ENCODE results near the gene KIRREL2. TPM values are rescaled to one million over a fixed set of nuclear protein-coding genes. Genes with fewer than 3 reads are reported as not detected.

The KIRREL2 gene
- total RNA-seq, 5 donors from 2014 or later (not counting 1 experiment from before 2014, with no cell fraction given): 0.16 to 0.28 (median 0.25) TPM

DNA sequence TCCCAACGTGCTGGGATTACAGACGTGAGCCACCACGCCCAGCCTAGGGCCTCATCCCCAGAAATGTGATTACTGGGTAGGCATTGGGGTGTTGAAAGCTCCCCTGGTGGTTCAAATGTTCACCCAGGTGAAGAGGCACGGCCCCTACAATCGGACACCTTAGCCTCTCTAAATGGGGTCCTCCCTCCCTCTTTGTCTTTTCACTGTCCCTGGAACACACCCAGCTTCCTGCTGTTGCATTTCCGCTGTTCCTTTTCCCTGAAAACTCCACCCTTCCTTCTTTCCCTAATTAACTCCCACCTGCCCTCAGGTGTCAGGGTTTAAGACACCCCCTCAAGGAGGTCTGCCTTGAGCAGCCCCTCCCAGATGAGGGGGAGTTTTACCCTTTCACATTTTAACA, 40.4 kb upstream of the KIRREL2 start:
- Histone ChIP-seq H3K4me1 (ENCODE audit: control insufficient read depth in 1 of 2, extremely low read depth in 1 of 2, insufficient read depth in 2 of 2, low read length in 2 of 2) (no peaks in the 10 kb centered on the region), H3K9me3 (no peaks in the 10 kb centered on the region), H3K36me3 (ENCODE audit: control insufficient read depth in 2 of 2, extremely low read depth in 1 of 2, insufficient read depth in 1 of 2, low read length in 1 of 2) (no peaks in the 10 kb centered on the region), H3K27me3 (replicated peaks in 1 of 2; ENCODE audit: control insufficient read depth in 2 of 2, extremely low read depth in 1 of 2, insufficient read depth in 2 of 2, low read length in 1 of 2) (peaks cover 2 to 42% of the 10 kb centered on the region in 2 experiments), H3K27ac (ENCODE audit: low read length) (no peak overlapping the region), H3K4me3 (ENCODE audit: control insufficient read depth in 1 of 2, extremely low read depth in 1 of 2, low read length in 1 of 2) (no peak overlapping the region)
- 30% methylated on average over 2 of the region's 6 CpGs for WGBS (ENCODE audit: insufficient coverage)
- no peak for DNase-seq
- no peak for ATAC-seq (replicated peaks in 1 of 4)
- Mint-ChIP-seq H3K36me3 (no peaks in the 10 kb centered on the region), H3K4me3 (no peak overlapping the region), H3K27ac (peak overlapping the region in 1 of 2 donors; percentile 6), H3K27me3 (peaks cover 22 to 30% of the 10 kb centered on the region in 2 donors), H3K4me1 (no peaks in the 10 kb centered on the region), H3K9me3 (no peaks in the 10 kb centered on the region)
- ChIA-PET POLR2A (no interaction called here), CTCF (no interaction called here)

DNA sequence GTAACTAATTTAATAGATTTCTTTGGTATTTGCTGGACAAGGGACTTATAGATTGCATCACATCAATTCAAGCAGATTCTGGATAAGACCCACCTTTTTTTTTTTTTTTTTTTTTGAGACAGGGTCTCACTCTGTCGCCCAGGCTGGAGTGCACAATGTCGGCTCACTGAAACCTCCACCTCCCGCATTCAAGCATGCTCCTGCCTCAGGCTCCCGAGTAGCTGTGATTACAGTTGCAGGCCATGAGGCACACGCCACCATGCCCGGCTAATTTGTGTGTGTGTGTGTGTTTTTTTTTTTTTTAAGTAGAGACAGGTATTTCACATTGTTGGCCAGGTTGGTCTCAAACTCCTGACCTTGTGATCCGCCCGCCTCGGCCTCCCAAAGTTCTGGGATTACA, 39.9 kb upstream of the KIRREL2 start:
- Histone ChIP-seq H3K4me1 (ENCODE audit: control insufficient read depth in 1 of 2, extremely low read depth in 1 of 2, insufficient read depth in 2 of 2, low read length in 2 of 2) (no peaks in the 10 kb centered on the region), H3K9me3 (no peaks in the 10 kb centered on the region), H3K27me3 (replicated peaks in 1 of 2; ENCODE audit: control insufficient read depth in 2 of 2, extremely low read depth in 1 of 2, insufficient read depth in 2 of 2, low read length in 1 of 2) (peaks cover 2 to 47% of the 10 kb centered on the region in 2 experiments), H3K4me3 (ENCODE audit: control insufficient read depth in 1 of 2, extremely low read depth in 1 of 2, low read length in 1 of 2) (no peak overlapping the region), H3K36me3 (ENCODE audit: control insufficient read depth in 2 of 2, extremely low read depth in 1 of 2, insufficient read depth in 1 of 2, low read length in 1 of 2) (no peaks in the 10 kb centered on the region), H3K27ac (ENCODE audit: low read length) (no peak overlapping the region)
- H3K4me3 Mint-ChIP-seq: no peak overlapping the region
- WGBS (ENCODE audit: insufficient coverage): 89% methylated on average over 3 of the region's 9 CpGs
- no peaks in the 10 kb centered on the region for H3K36me3 Mint-ChIP-seq
- H3K27ac Mint-ChIP-seq: no peak overlapping the region
- CTCF ChIA-PET: no interaction called here
- DNase-seq (no peak), ATAC-seq (replicated peaks in 1 of 4) (no peak)
- POLR2A ChIA-PET: no interaction called here
- no peaks in the 10 kb centered on the region for H3K4me1 Mint-ChIP-seq
- no peaks in the 10 kb centered on the region for H3K9me3 Mint-ChIP-seq
- peaks cover 22 to 25% of the 10 kb centered on the region in 2 donors for H3K27me3 Mint-ChIP-seq

DNA sequence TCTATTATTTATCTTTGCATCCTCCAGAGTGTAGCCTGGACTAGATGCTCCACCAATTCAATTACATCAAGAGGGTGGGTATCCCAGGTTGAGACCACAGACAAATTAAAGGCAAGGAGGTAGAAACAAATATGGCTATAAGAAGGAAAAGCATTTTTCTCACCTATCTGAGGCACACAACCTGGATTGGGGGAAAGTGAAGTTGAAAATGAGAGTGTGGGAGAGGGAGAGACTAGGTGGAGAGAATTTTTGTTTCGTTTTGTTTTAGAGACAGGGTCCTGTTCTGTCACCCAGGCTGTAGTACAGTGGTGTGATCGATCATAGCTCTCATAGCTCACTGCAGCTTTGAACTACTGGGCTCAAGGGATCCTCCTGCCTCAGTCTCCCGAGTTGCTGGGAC, 38.3 kb upstream of the KIRREL2 start:
- no peaks in the 10 kb centered on the region for H3K4me1 Mint-ChIP-seq
- H3K27ac ChIP-seq (ENCODE audit: low read length): no peak overlapping the region
- H3K36me3 Mint-ChIP-seq: no peaks in the 10 kb centered on the region
- H3K4me1 ChIP-seq (ENCODE audit: control insufficient read depth in 1 of 2, extremely low read depth in 1 of 2, insufficient read depth in 2 of 2, low read length in 2 of 2): no peaks in the 10 kb centered on the region
- H3K9me3 ChIP-seq: no peaks in the 10 kb centered on the region
- ChIA-PET POLR2A (no interaction called here), CTCF (interaction anchor here in 1 of 2 donors (0.6 to 0.7 kb wide), 2 partner anchors 25 to 134 kb away, joined by 3 read pairs; no protein-coding TSS in a partner anchor)
- peaks cover 23 to 32% of the 10 kb centered on the region in 2 donors for H3K27me3 Mint-ChIP-seq
- no peaks in the 10 kb centered on the region for H3K36me3 ChIP-seq (ENCODE audit: control insufficient read depth in 2 of 2, extremely low read depth in 1 of 2, insufficient read depth in 1 of 2, low read length in 1 of 2)
- H3K9me3 Mint-ChIP-seq: no peaks in the 10 kb centered on the region
- no peak for ATAC-seq (replicated peaks in 1 of 4)
- DNase-seq: no peak
- peaks cover 2 to 43% of the 10 kb centered on the region in 2 experiments for H3K27me3 ChIP-seq (replicated peaks in 1 of 2; ENCODE audit: control insufficient read depth in 2 of 2, extremely low read depth in 1 of 2, insufficient read depth in 2 of 2, low read length in 1 of 2)
- H3K4me3 Mint-ChIP-seq: no peak overlapping the region
- no peak overlapping the region for H3K4me3 ChIP-seq (ENCODE audit: control insufficient read depth in 1 of 2, extremely low read depth in 1 of 2, low read length in 1 of 2)
- no peak overlapping the region for H3K27ac Mint-ChIP-seq
- 39% methylated on average over 3 of the region's 3 CpGs for WGBS (ENCODE audit: insufficient coverage)

DNA sequence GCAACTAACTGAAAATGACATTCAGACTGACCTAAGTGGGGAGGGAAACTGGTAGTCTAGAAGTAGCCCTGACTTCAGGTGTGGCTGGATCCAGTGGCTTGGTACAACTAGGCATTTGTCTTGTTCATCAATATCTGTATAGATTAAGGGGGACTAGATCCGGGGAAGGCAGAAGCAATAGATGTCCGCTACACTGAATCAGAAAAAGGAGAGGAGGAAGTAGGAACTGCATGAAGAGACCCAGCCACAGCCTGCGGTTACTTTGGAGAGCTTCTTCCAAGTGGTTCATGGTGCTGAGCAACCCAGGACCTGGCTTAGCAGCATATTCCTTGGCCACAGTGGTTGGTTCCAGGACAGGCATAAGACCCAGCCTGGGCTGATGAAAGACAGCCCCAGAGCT, 34.1 kb upstream of the KIRREL2 start:
- Histone ChIP-seq H3K36me3 (ENCODE audit: control insufficient read depth in 2 of 2, extremely low read depth in 1 of 2, insufficient read depth in 1 of 2, low read length in 1 of 2) (no peaks in the 10 kb centered on the region), H3K4me3 (ENCODE audit: control insufficient read depth in 1 of 2, extremely low read depth in 1 of 2, low read length in 1 of 2) (no peak overlapping the region), H3K4me1 (ENCODE audit: control insufficient read depth in 1 of 2, extremely low read depth in 1 of 2, insufficient read depth in 2 of 2, low read length in 2 of 2) (no peaks in the 10 kb centered on the region), H3K9me3 (no peaks in the 10 kb centered on the region), H3K27me3 (replicated peaks in 1 of 2; ENCODE audit: control insufficient read depth in 2 of 2, extremely low read depth in 1 of 2, insufficient read depth in 2 of 2, low read length in 1 of 2) (peaks cover 0 to 35% of the 10 kb centered on the region in 2 experiments), H3K27ac (ENCODE audit: low read length) (no peak overlapping the region)
- 56% methylated on average over 3 of the region's 3 CpGs for WGBS (ENCODE audit: insufficient coverage)
- Mint-ChIP-seq H3K36me3 (no peaks in the 10 kb centered on the region), H3K9me3 (no peaks in the 10 kb centered on the region), H3K4me1 (no peaks in the 10 kb centered on the region), H3K4me3 (no peak overlapping the region), H3K27ac (no peak overlapping the region), H3K27me3 (peaks cover 19 to 38% of the 10 kb centered on the region in 2 donors)
- no peak for ATAC-seq (replicated peaks in 1 of 4)
- ChIA-PET POLR2A (no interaction called here), CTCF (no interaction called here)
- DNase-seq: no peak

DNA sequence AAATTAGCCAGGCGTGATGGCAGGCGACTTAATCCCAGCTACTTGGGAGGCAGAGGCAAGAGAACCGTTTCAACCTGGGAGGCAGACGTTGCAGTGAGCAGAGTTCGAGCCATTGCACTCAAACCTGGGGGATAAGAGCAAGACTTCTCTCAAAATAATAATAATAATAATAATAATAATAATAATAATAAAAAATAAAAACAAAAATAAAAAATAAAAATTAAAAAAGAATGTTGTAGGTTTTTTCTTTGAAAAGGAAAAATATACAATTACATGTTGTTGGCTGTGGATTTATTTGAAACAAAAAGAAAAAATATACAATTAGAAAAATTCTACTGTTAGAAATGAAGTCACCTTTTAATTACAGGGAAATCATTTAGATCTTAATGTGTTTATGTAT, 32.6 kb upstream of the KIRREL2 start:
- Mint-ChIP-seq H3K36me3 (no peaks in the 10 kb centered on the region), H3K4me1 (no peaks in the 10 kb centered on the region), H3K4me3 (no peak overlapping the region), H3K27ac (no peak overlapping the region), H3K9me3 (no peaks in the 10 kb centered on the region), H3K27me3 (peaks cover 20 to 41% of the 10 kb centered on the region in 2 donors)
- Histone ChIP-seq H3K27ac (ENCODE audit: low read length) (no peak overlapping the region), H3K27me3 (replicated peaks in 1 of 2; ENCODE audit: control insufficient read depth in 2 of 2, extremely low read depth in 1 of 2, insufficient read depth in 2 of 2, low read length in 1 of 2) (peaks cover 0 to 36% of the 10 kb centered on the region in 2 experiments), H3K9me3 (no peaks in the 10 kb centered on the region), H3K4me3 (ENCODE audit: control insufficient read depth in 1 of 2, extremely low read depth in 1 of 2, low read length in 1 of 2) (no peak overlapping the region), H3K36me3 (ENCODE audit: control insufficient read depth in 2 of 2, extremely low read depth in 1 of 2, insufficient read depth in 1 of 2, low read length in 1 of 2) (no peaks in the 10 kb centered on the region), H3K4me1 (ENCODE audit: control insufficient read depth in 1 of 2, extremely low read depth in 1 of 2, insufficient read depth in 2 of 2, low read length in 2 of 2) (no peaks in the 10 kb centered on the region)
- 71% methylated on average over 4 of the region's 5 CpGs for WGBS (ENCODE audit: insufficient coverage)
- ChIA-PET POLR2A (no interaction called here), CTCF (no interaction called here)
- no peak for DNase-seq
- no peak for ATAC-seq (replicated peaks in 1 of 4)

DNA sequence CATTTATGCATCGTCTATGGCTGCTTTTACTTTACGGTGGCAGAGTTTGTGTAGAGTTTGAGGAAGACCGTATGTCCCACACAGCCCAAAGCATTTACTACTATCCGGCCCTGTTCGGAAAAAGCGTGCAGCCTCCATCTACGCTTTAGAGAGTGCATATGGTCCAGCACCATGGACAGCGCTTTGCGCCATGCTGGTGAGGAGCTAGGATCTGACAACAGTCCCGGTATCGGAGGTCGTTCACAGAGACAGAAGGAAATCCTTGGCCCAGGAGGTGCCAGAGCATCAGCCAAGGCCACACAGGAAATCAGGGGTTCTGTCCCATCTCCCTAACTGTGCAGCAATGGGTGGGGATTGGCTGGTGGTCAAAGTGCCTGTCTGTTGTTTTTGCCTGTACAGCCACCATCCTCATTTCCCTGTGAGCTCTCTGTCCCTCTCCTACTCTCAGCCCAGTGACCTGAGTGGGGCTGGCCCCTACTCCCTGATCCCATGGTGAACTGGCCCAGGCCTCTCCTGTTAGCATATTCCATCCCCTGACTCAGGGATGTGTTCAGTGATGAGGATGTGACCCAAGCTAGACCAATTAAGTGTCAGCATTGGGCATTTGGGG, 27.9 kb upstream of the KIRREL2 start:
- no peak overlapping the region for H3K4me3 ChIP-seq (ENCODE audit: control insufficient read depth in 1 of 2, extremely low read depth in 1 of 2, low read length in 1 of 2)
- Mint-ChIP-seq H3K27ac (no peak overlapping the region), H3K9me3 (no peaks in the 10 kb centered on the region), H3K36me3 (no peaks in the 10 kb centered on the region), H3K4me1 (no peaks in the 10 kb centered on the region), H3K27me3 (peaks cover 25 to 59% of the 10 kb centered on the region in 2 donors), H3K4me3 (no peak overlapping the region)
- no peaks in the 10 kb centered on the region for H3K36me3 ChIP-seq (ENCODE audit: control insufficient read depth in 2 of 2, extremely low read depth in 1 of 2, insufficient read depth in 1 of 2, low read length in 1 of 2)
- 15% methylated on average over 9 of the region's 12 CpGs for WGBS (ENCODE audit: insufficient coverage)
- H3K9me3 ChIP-seq: no peaks in the 10 kb centered on the region
- H3K4me1 ChIP-seq (ENCODE audit: control insufficient read depth in 1 of 2, extremely low read depth in 1 of 2, insufficient read depth in 2 of 2, low read length in 2 of 2): no peaks in the 10 kb centered on the region
- CTCF ChIA-PET: no interaction called here
- H3K27ac ChIP-seq (ENCODE audit: low read length): no peak overlapping the region
- ATAC-seq (replicated peaks in 1 of 4) (peak in 1 of 4 experiments; percentile 61), DNase-seq (peak in 27 of 35 experiments; percentile 13 to 68 (median 37))
- peaks cover 0 to 55% of the 10 kb centered on the region in 2 experiments for H3K27me3 ChIP-seq (replicated peaks in 1 of 2; ENCODE audit: control insufficient read depth in 2 of 2, extremely low read depth in 1 of 2, insufficient read depth in 2 of 2, low read length in 1 of 2)
- POLR2A ChIA-PET: no interaction called here

DNA sequence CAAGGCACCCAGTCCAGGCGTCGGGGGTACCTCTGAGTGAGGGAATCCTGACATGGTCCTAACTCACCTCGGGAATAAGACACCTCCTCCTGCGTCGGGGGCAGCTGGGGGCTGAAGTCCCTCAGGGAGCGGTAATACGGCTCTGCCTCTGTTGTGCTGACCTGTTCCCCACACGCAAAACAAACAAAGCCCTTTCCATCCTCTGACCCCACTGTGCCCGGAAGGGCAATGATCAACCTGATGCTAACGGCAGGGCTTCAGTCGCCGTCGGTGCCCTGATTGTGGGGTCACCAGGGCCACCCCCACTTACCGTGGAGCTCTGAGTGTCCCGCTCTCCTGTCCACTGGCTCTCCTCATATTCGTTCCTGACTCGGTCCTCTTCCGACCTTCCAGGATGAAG, 25.7 kb upstream of the KIRREL2 start:
- Histone ChIP-seq H3K4me3 (ENCODE audit: control insufficient read depth in 1 of 2, extremely low read depth in 1 of 2, low read length in 1 of 2) (no peak overlapping the region), H3K4me1 (ENCODE audit: control insufficient read depth in 1 of 2, extremely low read depth in 1 of 2, insufficient read depth in 2 of 2, low read length in 2 of 2) (no peaks in the 10 kb centered on the region), H3K27me3 (replicated peaks in 1 of 2; ENCODE audit: control insufficient read depth in 2 of 2, extremely low read depth in 1 of 2, insufficient read depth in 2 of 2, low read length in 1 of 2) (peaks cover 0 to 72% of the 10 kb centered on the region in 2 experiments), H3K27ac (ENCODE audit: low read length) (no peak overlapping the region), H3K36me3 (ENCODE audit: control insufficient read depth in 2 of 2, extremely low read depth in 1 of 2, insufficient read depth in 1 of 2, low read length in 1 of 2) (no peaks in the 10 kb centered on the region), H3K9me3 (no peaks in the 10 kb centered on the region)
- peaks cover 26 to 59% of the 10 kb centered on the region in 2 donors for H3K27me3 Mint-ChIP-seq
- DNase-seq (no peak), ATAC-seq (replicated peaks in 1 of 4) (no peak)
- no peak overlapping the region for H3K4me3 Mint-ChIP-seq
- ChIA-PET CTCF (no interaction called here), POLR2A (no interaction called here)
- H3K27ac Mint-ChIP-seq: no peak overlapping the region
- no peaks in the 10 kb centered on the region for H3K36me3 Mint-ChIP-seq
- no peaks in the 10 kb centered on the region for H3K4me1 Mint-ChIP-seq
- no peaks in the 10 kb centered on the region for H3K9me3 Mint-ChIP-seq
- 72% methylated on average over 8 of the region's 18 CpGs for WGBS (ENCODE audit: insufficient coverage)
